ENCODE measurements around the gene COL6A3. TPM values are rescaled to one million over a fixed set of nuclear protein-coding genes. Genes with fewer than 3 reads are reported as not detected.

Gene COL6A3
- total RNA-seq, 1 donor from 2014 or later: 0.02 TPM

DNA sequence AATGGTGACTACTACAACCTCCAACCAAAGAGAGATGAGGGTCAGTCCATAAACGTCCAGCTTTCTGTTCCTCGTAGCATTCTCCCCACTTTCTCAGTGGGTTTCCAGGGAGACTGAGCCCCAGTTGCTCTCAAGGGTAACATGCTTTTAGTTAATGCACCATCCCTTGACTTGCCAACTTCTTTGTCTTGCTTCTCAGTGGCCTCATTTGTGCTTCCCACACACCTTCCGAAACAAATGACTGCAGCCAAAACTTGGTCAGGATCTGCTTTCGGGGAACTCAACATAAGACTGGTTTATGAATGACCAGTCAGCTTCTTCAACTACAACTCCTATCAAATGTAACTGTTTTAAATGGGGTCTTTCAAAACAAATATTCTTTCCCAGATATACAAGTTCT lies 94.1 kb downstream of the COL6A3 start:
- peaks cover 7% of the 10 kb centered on the region for H3K27me3 Mint-ChIP-seq
- H3K27ac Mint-ChIP-seq: no peak overlapping the region
- TF ChIP-seq, protein P1, sequence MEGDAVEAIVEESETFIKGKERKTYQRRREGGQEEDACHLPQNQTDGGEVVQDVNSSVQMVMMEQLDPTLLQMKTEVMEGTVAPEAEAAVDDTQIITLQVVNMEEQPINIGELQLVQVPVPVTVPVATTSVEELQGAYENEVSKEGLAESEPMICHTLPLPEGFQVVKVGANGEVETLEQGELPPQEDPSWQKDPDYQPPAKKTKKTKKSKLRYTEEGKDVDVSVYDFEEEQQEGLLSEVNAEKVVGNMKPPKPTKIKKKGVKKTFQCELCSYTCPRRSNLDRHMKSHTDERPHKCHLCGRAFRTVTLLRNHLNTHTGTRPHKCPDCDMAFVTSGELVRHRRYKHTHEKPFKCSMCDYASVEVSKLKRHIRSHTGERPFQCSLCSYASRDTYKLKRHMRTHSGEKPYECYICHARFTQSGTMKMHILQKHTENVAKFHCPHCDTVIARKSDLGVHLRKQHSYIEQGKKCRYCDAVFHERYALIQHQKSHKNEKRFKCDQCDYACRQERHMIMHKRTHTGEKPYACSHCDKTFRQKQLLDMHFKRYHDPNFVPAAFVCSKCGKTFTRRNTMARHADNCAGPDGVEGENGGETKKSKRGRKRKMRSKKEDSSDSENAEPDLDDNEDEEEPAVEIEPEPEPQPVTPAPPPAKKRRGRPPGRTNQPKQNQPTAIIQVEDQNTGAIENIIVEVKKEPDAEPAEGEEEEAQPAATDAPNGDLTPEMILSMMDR (IDR thresholded peaks at IDR 0.05): no peak
- intact Hi-C loops (cut with micrococcal nuclease): no loop called here
- no peak overlapping the region for H3K4me3 Mint-ChIP-seq
- POLR2A ChIA-PET: no interaction called here
- CTCF ChIA-PET: no interaction called here
- no peaks in the 10 kb centered on the region for H3K9me3 Mint-ChIP-seq
- no peaks in the 10 kb centered on the region for H3K36me3 Mint-ChIP-seq (ENCODE audit: low read depth)
- DNase-seq: no peak
- no peaks in the 10 kb centered on the region for H3K4me1 Mint-ChIP-seq
- no peak for ATAC-seq (ENCODE audit: low read depth)

DNA sequence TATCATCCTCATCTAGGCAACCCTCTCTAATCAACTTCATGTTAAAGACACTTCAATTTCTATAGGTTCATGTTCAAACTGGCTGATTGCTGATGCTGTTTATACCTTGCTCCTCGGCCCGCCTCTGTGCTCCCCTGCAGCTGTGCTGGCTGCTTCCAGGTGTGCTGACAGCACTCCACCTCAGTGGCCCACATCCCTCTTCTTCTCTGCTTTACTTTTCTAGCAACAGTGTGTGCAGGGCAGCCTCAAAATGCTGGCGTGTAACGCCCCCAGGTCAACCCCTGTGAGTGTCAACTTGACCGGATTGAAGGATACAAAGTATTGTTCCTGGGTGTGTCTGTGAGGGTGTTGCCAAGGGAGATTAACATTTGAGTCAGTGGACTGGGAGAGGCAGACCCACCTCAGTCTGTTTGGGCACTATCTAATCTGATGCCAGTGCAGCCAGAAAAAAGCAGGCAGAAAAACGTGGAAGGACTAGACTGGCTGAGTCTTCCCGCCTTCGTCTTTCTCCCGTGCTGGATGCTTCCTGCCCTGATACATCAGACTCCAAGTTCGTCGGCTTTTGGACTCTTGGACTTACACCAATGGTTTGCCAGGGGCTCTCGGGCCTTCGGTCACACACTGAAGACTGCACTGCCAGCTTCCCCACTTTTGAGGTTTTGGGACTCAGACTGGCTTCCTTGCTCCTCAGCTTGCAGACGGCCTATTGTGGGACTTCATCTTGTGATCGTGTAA lies 94.7 kb downstream of the COL6A3 start:
- intact Hi-C loops (cut with micrococcal nuclease): no loop called here
- CTCF ChIA-PET: no interaction called here
- ATAC-seq (ENCODE audit: low read depth): no peak
- H3K27me3 Mint-ChIP-seq: peaks cover 7% of the 10 kb centered on the region
- H3K27ac Mint-ChIP-seq: no peak overlapping the region
- H3K9me3 Mint-ChIP-seq: no peaks in the 10 kb centered on the region
- TF ChIP-seq, protein P1 (IDR thresholded peaks at IDR 0.05): no peak
- no peaks in the 10 kb centered on the region for H3K36me3 Mint-ChIP-seq (ENCODE audit: low read depth)
- no peak overlapping the region for H3K4me3 Mint-ChIP-seq
- no peaks in the 10 kb centered on the region for H3K4me1 Mint-ChIP-seq
- no peak for DNase-seq
- POLR2A ChIA-PET: no interaction called here

DNA sequence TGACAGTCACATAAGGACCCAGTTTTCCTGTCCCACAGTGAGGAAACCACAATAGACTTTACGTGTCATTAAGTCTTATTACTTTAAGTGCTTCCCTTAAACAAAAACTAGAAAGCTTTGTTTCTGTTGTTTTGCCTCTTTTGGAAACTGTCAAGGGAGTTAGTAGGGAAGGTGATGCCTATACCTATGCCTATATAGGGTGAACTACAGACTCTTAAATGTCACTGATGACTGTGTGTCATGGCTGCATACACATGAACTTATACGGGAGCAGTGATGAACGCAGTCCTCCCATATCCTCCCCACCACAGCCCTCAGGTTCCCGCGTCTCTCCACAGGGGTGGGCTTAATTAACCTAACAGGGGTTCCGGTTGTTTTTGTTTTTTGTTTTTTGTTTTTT lies 97.6 kb downstream of the COL6A3 start:
- H3K9me3 Mint-ChIP-seq: no peaks in the 10 kb centered on the region
- ChIA-PET CTCF (no interaction called here), POLR2A (no interaction called here)
- ATAC-seq (ENCODE audit: low read depth) (no peak), DNase-seq (no peak)
- intact Hi-C loops (cut with micrococcal nuclease): no loop called here
- TF ChIP-seq, protein P1 (IDR thresholded peaks at IDR 0.05): no peak
- peaks cover 6% of the 10 kb centered on the region for H3K27me3 Mint-ChIP-seq
- H3K4me3 Mint-ChIP-seq: no peak overlapping the region
- no peaks in the 10 kb centered on the region for H3K4me1 Mint-ChIP-seq
- H3K36me3 Mint-ChIP-seq (ENCODE audit: low read depth): no peaks in the 10 kb centered on the region
- H3K27ac Mint-ChIP-seq: no peak overlapping the region

DNA sequence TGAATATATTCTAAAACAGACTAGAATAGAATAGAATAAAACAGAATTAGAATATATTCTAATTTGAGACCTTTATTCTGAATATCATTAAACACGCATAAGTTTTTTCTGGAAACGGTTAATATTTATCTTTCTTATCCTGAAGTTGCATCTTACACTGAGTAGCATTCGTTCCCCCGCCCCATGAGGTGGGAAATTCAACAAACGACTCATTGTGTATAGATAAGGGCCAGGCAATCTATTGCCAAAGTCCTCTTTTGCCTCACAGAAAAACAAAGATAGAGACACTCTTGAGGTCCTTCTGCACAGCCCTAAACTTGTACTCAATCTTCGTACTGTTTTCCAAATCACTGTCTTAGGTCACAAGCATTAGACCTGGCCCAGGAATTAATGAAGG lies 98.1 kb downstream of the COL6A3 start:
- H3K9me3 Mint-ChIP-seq: no peaks in the 10 kb centered on the region
- no peak overlapping the region for H3K27ac Mint-ChIP-seq
- CTCF ChIA-PET: no interaction called here
- TF ChIP-seq, protein P1 (IDR thresholded peaks at IDR 0.05): no peak
- POLR2A ChIA-PET: no interaction called here
- H3K4me3 Mint-ChIP-seq: no peak overlapping the region
- peaks cover 4% of the 10 kb centered on the region for H3K27me3 Mint-ChIP-seq
- intact Hi-C loops (cut with micrococcal nuclease): no loop called here
- DNase-seq: no peak
- no peaks in the 10 kb centered on the region for H3K4me1 Mint-ChIP-seq
- no peaks in the 10 kb centered on the region for H3K36me3 Mint-ChIP-seq (ENCODE audit: low read depth)
- ATAC-seq (ENCODE audit: low read depth): no peak

DNA sequence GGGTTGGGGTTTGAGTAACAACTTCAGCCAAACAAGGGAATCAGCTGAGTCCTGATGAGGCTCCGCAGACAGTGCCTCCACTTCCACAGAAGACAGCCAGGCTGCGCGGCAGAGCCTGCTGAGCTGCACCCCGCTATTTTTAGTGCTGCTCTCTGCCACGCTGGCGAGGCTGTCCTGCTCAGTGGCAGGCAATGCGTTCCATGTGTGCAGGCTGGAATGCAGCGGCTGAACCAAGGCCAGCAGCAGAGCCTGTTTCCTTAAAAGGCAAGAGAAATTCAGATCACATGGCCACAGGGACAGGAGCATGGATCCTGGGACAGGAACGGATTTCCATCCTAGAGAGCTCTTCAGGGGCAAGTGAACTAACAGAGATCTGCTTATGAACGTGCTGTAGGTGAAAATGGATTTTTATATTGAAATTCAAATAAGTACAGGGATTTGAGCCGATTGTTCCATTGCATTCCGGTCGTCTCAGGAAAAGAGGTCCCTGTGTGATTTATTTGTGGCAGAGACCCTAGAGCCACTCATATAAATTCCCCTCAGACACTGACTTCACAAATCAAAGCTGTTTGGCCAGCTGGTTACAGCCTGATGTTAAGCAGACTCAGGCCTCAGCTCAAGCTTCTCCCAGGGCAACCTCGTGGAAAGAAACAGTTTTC lies 98.7 kb downstream of the COL6A3 start:
- TF ChIP-seq, protein P1 (IDR thresholded peaks at IDR 0.05): no peak
- ATAC-seq (ENCODE audit: low read depth): no peak
- intact Hi-C loops (cut with micrococcal nuclease): no loop called here
- Mint-ChIP-seq H3K9me3 (no peaks in the 10 kb centered on the region), H3K36me3 (ENCODE audit: low read depth) (no peaks in the 10 kb centered on the region), H3K27ac (no peak overlapping the region), H3K4me3 (no peak overlapping the region), H3K4me1 (no peaks in the 10 kb centered on the region), H3K27me3 (peaks cover 4% of the 10 kb centered on the region)
- no peak for DNase-seq
- ChIA-PET POLR2A (no interaction called here), CTCF (no interaction called here)
